HG02885 (cell line): ENCODE data around the gene TENM4.

Source experiments
- ATAC-seq: cut with Tn5 transposase; IDR thresholded peaks from one replicate; pipeline ENCODE4 v1.9.1; 2021; ENCODE audit warnings: mild to moderate bottlenecking; ENCODE audit not compliant: unreplicated experiment, poor library complexity

TENM4 gene

GRCh38 chr11:78820741-78821140, 620.1 kb downstream of the TENM4 start:
- no peak for ATAC-seq

DNA sequence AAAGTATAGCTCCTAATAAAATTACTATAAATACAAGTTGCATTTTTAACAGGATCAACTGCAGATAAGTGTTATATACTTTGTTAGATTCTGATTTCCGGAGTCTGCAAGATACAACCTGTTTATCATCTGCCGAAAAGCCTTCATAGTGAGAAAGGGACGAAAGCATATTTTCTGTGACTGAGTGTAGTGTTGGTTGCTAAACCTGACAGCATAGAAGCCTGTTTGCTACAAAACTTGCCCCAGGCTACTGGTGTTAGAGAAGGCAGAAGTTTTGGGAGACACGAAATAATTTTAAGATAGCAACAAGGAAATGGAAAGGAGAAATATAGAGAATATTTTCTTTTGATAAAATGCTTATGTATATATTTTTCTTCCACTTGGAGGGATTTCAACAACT, 622.6 kb downstream of the TENM4 start:
- no peak for ATAC-seq

DNA sequence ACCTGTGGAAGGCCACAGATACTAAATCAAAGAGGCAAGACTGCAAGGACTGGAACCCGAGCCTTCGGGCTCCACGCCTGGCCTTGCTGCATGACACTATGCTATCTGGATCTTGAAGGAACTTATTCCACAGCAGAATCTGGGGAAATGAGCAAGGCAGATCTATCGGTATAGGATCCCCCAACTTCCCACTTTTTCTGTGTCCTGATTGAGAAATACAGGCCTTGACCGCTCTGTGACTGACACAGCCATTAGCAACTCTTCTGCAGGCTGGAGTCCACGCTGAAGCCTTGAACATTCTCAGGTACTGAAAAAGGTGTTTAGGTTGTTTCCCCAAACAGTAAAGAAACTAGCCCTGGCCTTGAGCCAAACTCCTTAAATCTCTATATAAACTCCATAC, 625.0 kb downstream of the TENM4 start:
- ATAC-seq, result no peak

DNA sequence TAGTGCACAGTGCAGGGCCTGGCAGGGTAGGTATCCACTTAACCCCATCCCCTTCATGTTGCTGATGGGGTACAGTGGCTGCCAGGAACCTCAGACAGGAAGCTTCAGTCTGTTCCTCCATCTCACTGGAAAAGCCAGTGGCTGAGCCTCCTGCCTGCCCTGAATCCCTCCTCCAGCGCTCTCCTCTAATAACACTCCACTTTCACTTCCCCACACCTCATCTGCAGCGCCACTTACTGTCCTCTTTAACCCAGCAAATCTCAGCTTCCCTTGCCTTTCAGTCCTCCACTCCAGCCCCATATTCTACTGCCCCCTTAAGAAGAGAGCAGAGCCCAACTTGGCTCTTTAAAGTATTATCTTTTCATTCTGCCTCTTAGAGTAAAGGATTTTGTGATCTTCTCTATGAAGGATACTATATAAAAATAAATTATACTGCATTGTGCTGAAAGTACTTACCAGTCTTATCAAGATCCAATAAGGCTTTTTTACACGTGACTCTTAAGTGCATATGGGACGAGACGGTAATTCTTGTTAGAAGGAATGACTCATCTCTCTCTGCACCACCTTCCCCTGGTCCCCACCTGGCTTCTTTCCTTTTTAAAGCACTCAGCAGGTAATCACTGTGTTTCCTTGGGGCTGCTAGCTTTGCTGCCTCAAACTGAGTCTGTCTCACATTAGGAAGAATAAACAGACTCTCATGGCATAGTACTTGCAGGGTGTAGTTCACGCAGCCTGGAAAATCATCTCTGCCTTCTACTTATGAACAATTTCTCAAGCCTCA, 628.1 kb downstream of the TENM4 start:
- ATAC-seq, result no peak

DNA sequence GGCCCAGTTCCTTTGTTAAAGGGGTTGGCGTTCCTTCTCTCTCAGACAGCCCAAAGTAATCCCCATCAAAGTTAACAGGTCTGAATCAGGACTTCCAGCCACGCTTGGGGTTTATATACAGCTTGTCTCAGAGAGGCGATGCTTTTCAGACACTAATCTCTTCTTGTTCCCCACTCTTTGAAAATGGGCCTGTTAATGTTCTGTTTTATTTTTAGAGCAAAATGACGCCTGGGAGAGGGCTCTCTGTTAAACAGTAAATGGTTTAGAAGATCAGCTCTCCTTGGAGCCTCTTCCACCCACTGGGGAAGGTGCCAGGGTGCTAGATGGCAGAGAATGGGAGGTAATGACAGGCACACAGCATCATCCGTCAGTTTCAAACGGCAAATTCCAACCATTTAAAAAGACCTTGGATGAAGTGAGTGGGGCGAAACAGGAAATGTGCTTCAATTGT, 630.2 kb downstream of the TENM4 start:
- no peak for ATAC-seq

DNA sequence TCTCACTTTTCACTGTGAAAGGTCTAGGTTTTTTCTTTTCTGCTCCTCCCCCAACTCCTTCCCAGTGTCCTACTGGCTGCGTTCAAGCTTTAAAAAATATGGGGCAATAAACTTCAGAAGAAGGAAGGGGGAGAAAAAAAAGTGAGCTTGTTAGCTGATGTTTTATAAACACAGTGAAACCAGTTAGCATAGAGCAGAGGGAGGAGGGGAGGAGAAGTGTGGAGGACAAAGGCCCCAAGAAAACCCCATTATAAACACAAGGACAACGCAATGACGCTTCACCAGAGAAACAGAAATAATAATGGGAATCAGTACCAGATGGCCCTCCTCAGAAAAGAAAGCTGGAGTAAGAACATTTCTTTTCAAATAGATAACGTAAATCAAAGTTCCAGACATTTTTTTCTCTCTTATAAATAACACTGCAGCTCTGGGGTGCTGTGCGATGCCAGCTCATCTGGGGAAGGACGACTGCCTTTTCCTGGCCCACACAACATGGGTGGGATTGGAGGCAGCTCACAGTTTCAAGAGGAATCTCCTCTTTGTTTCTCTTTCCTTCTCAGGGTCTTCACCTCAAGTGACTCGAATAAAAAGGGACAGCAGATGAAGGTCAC, 630.8 kb downstream of the TENM4 start:
- no peak for ATAC-seq

GRCh38 chr11:78808923-78809322, 631.9 kb downstream of the TENM4 start:
- no peak for ATAC-seq

- ATAC-seq, result no peak
Observed at GRCh38 chr11:78807351-78807750, 633.5 kb downstream of the TENM4 start.

DNA sequence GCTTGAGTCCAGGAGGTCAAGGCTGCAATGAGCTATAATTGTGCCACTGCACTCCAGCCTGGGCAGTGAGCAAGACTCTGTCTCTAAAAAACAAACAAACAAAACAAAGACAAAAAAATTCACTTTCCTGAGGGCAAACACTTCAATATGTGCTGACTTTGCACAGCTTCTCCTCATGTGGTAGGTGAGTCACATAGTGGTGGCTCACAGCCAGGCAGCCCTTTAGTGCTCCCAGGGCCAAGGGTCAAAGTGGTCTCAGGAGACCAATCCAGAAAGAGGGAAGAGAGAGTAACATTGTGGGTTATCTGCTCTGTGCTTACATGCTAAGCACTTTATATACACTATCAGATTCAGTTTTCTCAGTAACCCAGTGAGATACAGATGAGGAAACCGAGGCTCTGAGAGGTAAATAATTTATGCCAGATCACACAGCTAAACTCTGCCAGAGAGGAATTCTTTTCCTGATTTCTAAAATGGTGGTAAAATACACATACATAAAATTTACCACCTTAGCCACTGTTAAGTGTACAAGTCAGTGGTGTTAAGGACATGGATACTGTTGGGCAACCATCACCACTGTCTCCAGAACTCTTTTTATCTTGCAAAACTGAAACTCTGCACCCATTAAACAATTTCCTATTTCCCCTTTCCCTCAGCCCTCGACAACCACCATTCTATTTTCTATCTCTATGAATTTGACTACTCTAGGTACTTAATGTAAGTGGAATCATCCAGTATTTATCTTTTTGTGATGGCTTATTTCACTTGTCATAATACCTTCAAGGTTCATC, 634.4 kb downstream of the TENM4 start:
- ATAC-seq, result no peak

DNA sequence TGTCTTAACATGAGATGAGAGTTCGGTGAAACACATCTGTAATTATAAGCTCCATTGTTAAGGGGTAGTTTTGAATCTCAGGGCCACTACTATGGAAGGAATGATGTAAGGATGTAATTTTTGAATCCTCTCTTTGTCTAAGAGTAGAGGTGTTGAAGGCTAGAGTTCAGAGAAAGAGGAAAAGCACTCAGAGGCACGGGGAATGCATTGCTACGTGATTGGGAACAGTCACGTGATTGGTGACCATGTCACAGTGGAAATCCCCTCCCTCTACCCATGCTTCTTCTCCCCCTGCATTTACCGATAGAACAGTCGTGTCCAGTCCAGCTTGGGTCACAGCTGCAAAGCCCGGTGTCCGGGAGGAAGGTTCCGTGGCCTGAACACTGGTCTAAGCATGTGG, 635.8 kb downstream of the TENM4 start:
- ATAC-seq, result no peak

DNA sequence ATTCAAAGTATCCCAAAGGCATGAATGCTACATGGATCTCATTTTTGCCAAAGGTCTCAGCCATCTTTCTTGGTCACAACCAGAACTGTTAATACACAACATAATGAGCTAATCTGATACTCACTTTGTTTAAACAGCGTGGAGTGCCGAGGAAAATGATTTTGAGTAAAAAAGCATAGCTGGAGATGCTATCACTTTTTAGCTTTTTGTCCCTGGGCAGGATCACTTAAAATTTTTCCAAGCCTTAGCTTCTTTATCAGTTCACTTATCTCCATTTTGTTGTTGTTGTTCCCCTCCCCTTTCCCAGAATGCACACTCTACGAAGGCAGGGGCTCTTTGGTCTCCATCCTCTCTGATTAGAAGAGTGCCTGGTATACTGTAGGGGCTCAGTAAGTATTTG, 636.8 kb downstream of the TENM4 start:
- no peak for ATAC-seq

GRCh38 chr11:78802058-78802761, 638.6 kb downstream of the TENM4 start:
- no peak for ATAC-seq

DNA sequence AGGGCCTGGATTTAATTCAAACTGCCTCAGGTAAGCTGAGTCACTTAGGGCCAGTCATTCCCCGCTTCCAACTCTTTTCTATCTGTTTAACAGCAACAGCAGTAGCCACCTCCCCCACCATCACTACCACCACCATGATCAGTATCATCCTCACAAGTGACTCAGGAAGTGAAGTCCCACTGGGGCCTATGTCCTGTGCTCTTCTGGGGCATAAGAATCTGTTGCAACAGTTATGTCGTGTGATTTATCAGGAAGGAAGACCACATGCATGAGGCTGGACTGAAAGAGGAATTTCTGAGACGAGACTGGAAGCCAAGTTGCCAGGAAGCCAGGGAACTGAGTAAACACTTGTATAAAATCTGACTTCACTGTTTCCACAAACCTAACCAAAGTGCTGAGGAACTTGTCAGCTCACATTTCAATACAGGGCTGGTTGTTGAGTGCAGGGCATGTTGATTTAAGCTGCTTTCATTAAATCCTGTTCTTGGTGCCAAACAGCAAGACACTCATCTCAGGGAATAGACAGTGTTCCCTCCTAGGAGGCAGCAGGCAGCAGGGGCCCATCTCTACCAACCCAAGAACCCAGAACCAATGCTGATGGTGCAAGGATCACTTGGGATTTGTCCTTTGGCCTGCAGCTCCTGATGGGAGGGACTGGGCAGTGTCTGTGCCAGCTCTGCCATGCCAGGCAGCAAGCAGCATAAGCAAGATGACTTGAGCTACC, 639.5 kb downstream of the TENM4 start:
- no peak for ATAC-seq

- no peak for ATAC-seq
Observed at GRCh38 chr11:78800756-78801155, 640.1 kb downstream of the TENM4 start.

DNA sequence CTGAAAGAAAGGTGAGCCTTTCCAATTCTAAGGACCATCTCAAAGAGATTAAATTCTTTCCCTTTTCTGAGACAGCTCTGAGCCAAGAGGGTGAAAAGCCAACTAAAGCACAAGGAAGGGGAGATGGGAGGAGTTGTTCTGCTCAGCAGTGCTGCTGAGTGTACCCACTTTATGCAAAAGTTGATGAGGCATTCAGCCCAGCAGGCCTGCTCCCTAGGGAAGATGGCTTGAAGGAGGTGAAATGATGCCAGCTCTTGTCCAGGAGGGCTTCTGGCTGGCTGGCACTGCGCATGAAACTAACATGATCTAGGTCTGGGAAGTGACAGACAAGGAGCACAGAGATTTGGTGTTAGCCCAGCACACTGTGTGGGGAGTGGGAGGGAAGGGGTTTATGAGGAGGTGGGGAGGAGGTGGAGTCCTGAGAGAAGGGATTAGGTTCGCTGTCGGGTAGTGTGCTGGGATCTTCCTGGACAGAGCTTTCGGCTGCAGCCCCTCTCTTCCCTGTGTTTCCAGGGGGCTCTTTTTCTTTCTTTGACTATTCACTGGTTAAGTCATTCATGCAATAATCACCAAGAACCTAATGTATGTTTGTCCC, 640.6 kb downstream of the TENM4 start:
- ATAC-seq, result no peak

DNA sequence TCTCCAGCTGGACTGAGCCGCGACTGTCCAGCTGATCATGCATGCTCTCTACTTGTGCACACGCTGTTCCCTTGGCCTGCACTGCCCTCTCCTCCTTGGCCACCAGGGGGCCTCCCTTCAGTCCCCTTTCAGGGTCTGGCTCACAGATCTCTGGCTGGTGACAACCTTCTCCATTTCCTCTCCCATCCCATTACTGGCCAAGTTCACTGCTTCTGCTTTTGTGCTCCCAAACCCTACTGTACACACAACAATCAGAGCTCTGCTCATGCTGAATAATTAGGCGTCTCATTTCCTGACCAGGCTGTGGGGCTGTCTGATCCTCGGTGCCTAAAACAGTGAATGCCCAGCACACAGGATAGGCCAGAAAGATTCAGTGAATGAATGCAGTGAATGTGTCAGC, 642.2 kb downstream of the TENM4 start:
- ATAC-seq, result peak; percentile 97

GRCh38 chr11:78797559-78797958, 643.3 kb downstream of the TENM4 start:
- no peak for ATAC-seq

GRCh38 chr11:78796956-78797355, 643.9 kb downstream of the TENM4 start:
- ATAC-seq, result no peak

GRCh38 chr11:78795621-78796261, 645.1 kb downstream of the TENM4 start:
- no peak for ATAC-seq
